Transverse colon (tissue), 4 donors: ENCODE results near the gene PHAX.

Experiments
- CTCF ChIP-seq, 5 experiments: fragments of 200-600 bp in 3 of 5; fragments of 450-650 bp in 2 of 5; sonication (generic) in 3 of 5; IDR thresholded peaks; 1 replicate in 2 of 5; 2 replicates in 3 of 5; pipeline ENCODE4 v1.5.1; 2016 to 2017; ENCODE audit warnings: antibody characterized with exemption in 5 of 5, inconsistent platforms in 3 of 5, mild to moderate bottlenecking in 2 of 5, moderate library complexity in 1 of 5
- POLR2AphosphoS5 ChIP-seq, 3 donors: sonication (generic); formaldehyde crosslinking; IDR thresholded peaks; one replicate each; pipeline ENCODE4 v1.6.1; 2016; ENCODE audit warnings: antibody characterized with exemption in 3 of 3

GRCh38 chr5:126640866-126641265 is 40.1 kb downstream of the PHAX start:
- TF ChIP-seq CTCF (IDR thresholded peaks at IDR 0.05) (no peak), POLR2AphosphoS5 (IDR thresholded peaks at IDR 0.05) (no peak)
